ENCODE data around the gene RASD2.

Gene RASD2

DNA sequence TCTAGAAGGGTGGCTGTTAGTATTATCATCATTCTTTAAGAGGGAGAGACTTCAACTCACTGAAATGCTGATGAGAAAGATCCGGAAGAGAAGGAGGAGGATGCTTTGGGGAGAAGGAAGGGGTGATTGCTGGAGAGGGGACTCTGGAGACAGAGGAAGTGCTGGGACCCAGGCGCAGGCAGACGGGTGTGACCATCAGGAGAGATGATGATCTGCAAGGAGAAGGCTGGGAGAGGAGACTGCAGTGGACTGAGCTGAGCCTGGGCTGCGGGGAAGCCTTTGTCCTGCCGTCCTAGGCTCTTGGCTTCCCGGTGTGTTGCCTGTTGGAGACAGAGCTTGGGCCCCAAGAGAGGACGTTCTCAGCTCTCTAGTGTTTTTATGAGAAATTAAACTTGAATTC, 22.6 kb downstream of the RASD2 start:
- ATAC-seq (replicated peaks) (no peak), DNase-seq (no peak)
- Mint-ChIP-seq H3K4me1 (ENCODE audit: low read depth in 2 of 2) (peaks cover 0 to under 1% of the 10 kb centered on the region in 2 donors), H3K36me3 (ENCODE audit: insufficient read depth) (peaks cover 8% of the 10 kb centered on the region), H3K27ac (no peak overlapping the region), H3K9me3 (no peaks in the 10 kb centered on the region), H3K27me3 (peaks cover 57 to 74% of the 10 kb centered on the region in 2 donors), H3K4me3 (no peak overlapping the region)

- peaks cover 51 to 82% of the 10 kb centered on the region in 2 donors for H3K27me3 Mint-ChIP-seq
- DNase-seq (no peak), ATAC-seq (replicated peaks) (no peak)
- H3K4me3 Mint-ChIP-seq, result no peak overlapping the region
- H3K4me1 Mint-ChIP-seq (ENCODE audit: low read depth in 2 of 2), result no peaks in the 10 kb centered on the region
- H3K27ac Mint-ChIP-seq, result no peak overlapping the region
- H3K36me3 Mint-ChIP-seq (ENCODE audit: insufficient read depth), result peaks cover 8% of the 10 kb centered on the region
- no peaks in the 10 kb centered on the region for H3K9me3 Mint-ChIP-seq
These were observed 24.6 kb downstream of the RASD2 start for GRCh38 chr22:35564975-35565867.

- Mint-ChIP-seq H3K27me3 (peaks cover 41 to 74% of the 10 kb centered on the region in 2 donors), H3K27ac (no peak overlapping the region), H3K4me3 (no peak overlapping the region), H3K9me3 (no peaks in the 10 kb centered on the region), H3K4me1 (ENCODE audit: low read depth in 2 of 2) (no peaks in the 10 kb centered on the region), H3K36me3 (ENCODE audit: insufficient read depth) (peaks cover 5% of the 10 kb centered on the region)
- DNase-seq (no peak), ATAC-seq (replicated peaks) (no peak)
These were observed 26.9 kb downstream of the RASD2 start for GRCh38 chr22:35567351-35568141.

DNA sequence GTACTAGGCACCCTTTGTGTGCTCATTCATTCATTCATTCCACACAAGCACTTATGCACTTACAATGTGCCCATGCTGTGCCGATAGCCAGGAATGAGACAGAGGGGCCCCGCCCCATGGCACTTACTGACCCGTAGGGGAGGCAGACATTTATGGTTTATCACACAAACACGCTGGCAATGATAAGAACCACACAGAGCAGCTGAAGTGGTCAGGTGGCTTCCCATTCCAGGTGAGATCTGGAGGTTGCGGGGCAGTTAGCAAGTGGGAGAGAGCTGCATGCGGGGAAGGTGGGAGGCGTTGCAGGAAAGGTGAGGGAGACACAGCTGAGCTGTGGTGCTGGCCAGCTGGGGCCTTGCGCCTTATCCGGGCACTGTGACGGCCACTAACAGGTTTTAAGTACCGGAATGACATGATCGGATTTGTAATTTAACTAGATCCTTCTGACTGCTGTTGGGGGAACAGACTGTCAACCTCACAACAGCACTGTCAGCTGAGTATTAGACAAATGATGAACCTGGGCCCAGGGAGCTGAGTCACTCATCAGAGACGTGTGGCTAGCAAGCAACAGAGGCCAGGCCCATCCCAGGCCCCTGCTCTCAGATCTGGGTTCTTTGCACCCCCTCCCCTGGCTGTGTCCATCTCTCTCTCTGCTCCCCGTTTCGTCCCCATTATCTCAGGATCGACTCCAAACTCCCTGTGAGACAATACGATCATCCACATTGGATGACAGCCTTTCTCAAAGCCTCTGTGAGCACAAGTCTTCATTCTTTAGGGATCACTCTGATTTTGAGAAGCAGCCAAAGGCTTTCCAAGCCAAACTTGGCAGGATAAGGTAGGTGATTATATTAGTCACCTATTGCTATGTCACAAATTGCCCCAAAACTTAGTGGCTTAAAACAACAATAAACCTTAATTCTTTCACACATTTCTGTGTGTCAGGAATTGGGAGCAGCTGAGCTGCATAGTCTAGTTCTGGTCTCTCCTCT, 28.4 kb downstream of the RASD2 start:
- no peak overlapping the region for H3K4me3 Mint-ChIP-seq
- H3K27me3 Mint-ChIP-seq, result peaks cover 32 to 62% of the 10 kb centered on the region in 2 donors
- DNase-seq (no peak), ATAC-seq (replicated peaks) (no peak)
- H3K9me3 Mint-ChIP-seq, result no peaks in the 10 kb centered on the region
- peaks cover 5% of the 10 kb centered on the region for H3K36me3 Mint-ChIP-seq (ENCODE audit: insufficient read depth)
- no peaks in the 10 kb centered on the region for H3K4me1 Mint-ChIP-seq (ENCODE audit: low read depth in 2 of 2)
- H3K27ac Mint-ChIP-seq, result no peak overlapping the region

- H3K4me3 Mint-ChIP-seq, result no peak overlapping the region
- ATAC-seq (replicated peaks) (no peak), DNase-seq (no peak)
- H3K27ac Mint-ChIP-seq, result no peak overlapping the region
- H3K4me1 Mint-ChIP-seq (ENCODE audit: low read depth in 2 of 2), result no peaks in the 10 kb centered on the region
- peaks cover 5% of the 10 kb centered on the region for H3K36me3 Mint-ChIP-seq (ENCODE audit: insufficient read depth)
- H3K9me3 Mint-ChIP-seq, result no peaks in the 10 kb centered on the region
- peaks cover 30 to 62% of the 10 kb centered on the region in 2 donors for H3K27me3 Mint-ChIP-seq
These were observed 29.3 kb downstream of the RASD2 start for GRCh38 chr22:35569916-35570315.

DNA sequence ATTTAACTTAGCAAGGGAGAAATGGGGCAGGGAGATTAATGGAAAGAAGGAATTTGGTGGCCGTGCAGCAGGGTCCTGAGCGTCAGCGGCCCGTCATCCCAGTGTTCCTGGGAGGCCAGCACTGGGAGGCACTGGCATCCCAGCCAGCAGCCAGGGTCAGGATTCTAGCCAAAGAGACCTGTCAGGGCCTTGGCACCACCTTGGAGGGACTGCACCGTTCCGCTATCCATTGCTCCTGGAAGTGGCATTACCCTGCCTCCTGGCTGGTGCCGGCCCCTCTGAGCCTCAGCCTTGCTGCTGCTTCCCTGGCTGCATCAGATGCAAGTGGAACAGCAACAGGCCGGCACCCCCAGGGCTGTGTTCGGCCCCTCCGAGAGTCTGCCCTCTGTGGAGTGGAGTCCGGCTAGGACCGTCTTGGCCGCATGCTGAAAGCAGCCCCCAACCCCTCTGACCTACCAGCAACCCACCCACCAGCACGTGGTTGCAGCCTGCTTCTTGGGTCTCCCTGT, 30.1 kb downstream of the RASD2 start:
- Mint-ChIP-seq H3K9me3 (no peaks in the 10 kb centered on the region), H3K4me3 (no peak overlapping the region), H3K4me1 (ENCODE audit: low read depth in 2 of 2) (no peaks in the 10 kb centered on the region), H3K27me3 (peaks cover 22 to 57% of the 10 kb centered on the region in 2 donors), H3K36me3 (ENCODE audit: insufficient read depth) (peaks cover 5% of the 10 kb centered on the region), H3K27ac (no peak overlapping the region)
- ATAC-seq (replicated peaks) (no peak), DNase-seq (no peak)

DNA sequence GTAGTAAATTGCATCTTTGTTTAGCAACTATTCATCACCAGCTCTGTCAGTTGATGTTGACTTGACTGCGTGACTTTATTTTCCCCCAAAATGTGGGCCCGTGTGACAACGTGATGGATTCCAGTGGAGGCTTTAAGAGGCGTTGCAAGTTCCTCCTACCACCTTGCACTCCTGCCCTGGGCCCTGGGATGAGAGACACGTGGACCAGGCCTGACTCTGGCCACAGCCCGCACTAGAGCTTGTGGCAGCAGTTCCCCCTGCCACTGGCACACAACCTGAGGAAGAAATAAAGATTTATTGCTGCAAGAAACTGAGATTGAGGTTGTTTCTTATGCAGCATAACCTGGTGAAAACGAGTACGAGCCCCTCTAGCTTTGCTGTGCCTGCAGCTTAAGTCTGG, 31.9 kb downstream of the RASD2 start:
- Mint-ChIP-seq H3K27ac (no peak overlapping the region), H3K4me1 (ENCODE audit: low read depth in 2 of 2) (no peaks in the 10 kb centered on the region), H3K4me3 (no peak overlapping the region), H3K27me3 (peaks cover 20 to 53% of the 10 kb centered on the region in 2 donors), H3K9me3 (no peaks in the 10 kb centered on the region), H3K36me3 (ENCODE audit: insufficient read depth) (no peaks in the 10 kb centered on the region)
- DNase-seq (no peak), ATAC-seq (replicated peaks) (no peak)

GRCh38 chr22:35575116-35575748, 34.6 kb downstream of the RASD2 start:
- H3K4me3 Mint-ChIP-seq, result no peak overlapping the region
- no peak for ATAC-seq (replicated peaks)
- no peak overlapping the region for H3K27ac Mint-ChIP-seq

DNA sequence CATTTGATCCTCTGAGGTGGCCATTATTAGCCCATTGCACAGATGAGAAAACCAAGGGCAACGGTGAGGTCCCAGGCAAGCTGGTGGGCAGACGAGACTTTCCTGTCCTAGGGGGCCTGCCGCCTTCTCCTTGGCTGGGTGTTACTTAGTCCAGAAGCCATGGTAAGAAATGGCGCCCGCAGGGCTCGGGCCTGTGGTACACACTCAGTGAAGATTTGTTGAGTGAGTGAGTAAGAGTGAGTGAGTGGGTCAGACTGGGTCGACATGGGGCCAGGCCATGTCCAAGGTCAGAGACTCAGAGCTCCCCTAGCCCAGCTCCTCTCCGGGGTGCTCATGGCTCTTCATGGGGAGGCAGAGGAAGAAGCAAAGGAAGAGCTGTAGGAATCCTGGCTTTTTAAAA, 36.0 kb downstream of the RASD2 start:
- no peak for ATAC-seq (replicated peaks)
- Mint-ChIP-seq H3K4me3 (no peak overlapping the region), H3K27ac (no peak overlapping the region), H3K4me1 (ENCODE audit: low read depth in 2 of 2) (no peaks in the 10 kb centered on the region), H3K36me3 (ENCODE audit: insufficient read depth) (no peaks in the 10 kb centered on the region), H3K27me3 (peaks cover 7 to 19% of the 10 kb centered on the region in 2 donors), H3K9me3 (no peaks in the 10 kb centered on the region)
- DNase-seq, result no peak

More at GRCh38 chr22:35575116-35575748, 34.6 kb downstream of the RASD2 start:
- Mint-ChIP-seq H3K36me3 (ENCODE audit: insufficient read depth) (no peaks in the 10 kb centered on the region), H3K9me3 (no peaks in the 10 kb centered on the region), H3K27me3 (peaks cover 18 to 32% of the 10 kb centered on the region in 2 donors), H3K4me1 (ENCODE audit: low read depth in 2 of 2) (no peaks in the 10 kb centered on the region)
- no peak for DNase-seq

GRCh38 chr22:35577799-35578659, 37.4 kb downstream of the RASD2 start:
- ATAC-seq (replicated peaks), result no peak
- Mint-ChIP-seq H3K9me3 (no peaks in the 10 kb centered on the region), H3K36me3 (ENCODE audit: insufficient read depth) (no peaks in the 10 kb centered on the region), H3K27me3 (peaks cover 7 to 19% of the 10 kb centered on the region in 2 donors), H3K27ac (no peak overlapping the region), H3K4me3 (no peak overlapping the region), H3K4me1 (ENCODE audit: low read depth in 2 of 2) (peaks cover 0 to 2% of the 10 kb centered on the region in 2 donors)
- DNase-seq, result no peak

DNA sequence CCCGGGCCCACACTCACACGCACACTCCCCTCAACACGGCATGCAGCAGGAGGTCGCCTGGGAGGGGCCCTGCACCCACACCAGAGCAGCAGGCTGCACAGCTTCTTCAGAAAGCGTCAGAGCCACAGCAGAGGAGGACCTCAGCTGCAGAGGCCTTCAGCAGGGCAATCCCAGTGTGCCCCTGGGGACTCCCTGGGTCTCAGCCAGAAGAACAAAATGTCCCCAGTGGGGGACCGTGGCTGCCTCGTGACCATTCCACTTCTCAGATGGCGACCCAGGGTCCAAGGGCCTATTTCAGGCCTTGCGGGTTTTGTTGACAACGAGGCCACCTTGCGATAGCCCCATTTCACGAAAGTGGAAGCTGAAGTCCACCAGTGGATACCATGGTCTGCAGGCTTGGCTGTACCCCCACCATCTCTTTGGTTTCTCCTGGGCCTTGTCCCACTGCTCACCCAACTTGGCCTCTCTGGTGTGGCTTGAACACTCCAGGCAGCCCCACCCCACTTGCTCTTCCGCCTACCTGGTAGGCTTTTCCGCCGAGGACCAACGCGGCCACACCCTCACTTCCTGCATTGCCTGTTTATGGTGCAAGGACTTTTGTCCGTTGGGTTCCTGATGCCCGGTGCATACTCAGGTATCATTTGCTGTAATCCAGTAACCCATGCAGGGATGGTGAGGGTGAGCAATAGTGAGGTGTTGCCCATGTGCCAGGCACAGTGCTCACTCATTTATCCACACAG, 38.4 kb downstream of the RASD2 start:
- H3K4me3 Mint-ChIP-seq, result no peak overlapping the region
- ATAC-seq (replicated peaks) (no peak), DNase-seq (no peak)
- H3K27ac Mint-ChIP-seq, result no peak overlapping the region
- no peaks in the 10 kb centered on the region for H3K9me3 Mint-ChIP-seq
- H3K36me3 Mint-ChIP-seq (ENCODE audit: insufficient read depth), result no peaks in the 10 kb centered on the region
- peaks cover 15 to 25% of the 10 kb centered on the region in 2 donors for H3K27me3 Mint-ChIP-seq
- H3K4me1 Mint-ChIP-seq (ENCODE audit: low read depth in 2 of 2), result peaks cover 0 to 4% of the 10 kb centered on the region in 2 donors
